Ureter (tissue), 1 donor: ENCODE data around the gene GPC5. TPM values are rescaled to one million over a fixed set of nuclear protein-coding genes. Genes with fewer than 3 reads are reported as not detected.

Source experiments
- DNase-seq: peaks from one replicate; pipeline ENCODE4 v3.0.0-alpha.2; 2020; ENCODE audit warnings: low spot score
- total RNA-seq: library from RNA; stranded (reverse); gene quantifications from one replicate; pipeline ENCODE4 v1.2.4, GENCODE V29; 2023
- donor health status: DM: yes; HTN: yes; CAD: no.

GPC5 gene
- total RNA-seq, 1 donor from 2014 or later, result 0.39 TPM

- DNase-seq, result no peak
These were observed 752.2 kb downstream of the GPC5 start for GRCh38 chr13:92150606-92151005.

- DNase-seq, result no peak
These were observed 759.9 kb downstream of the GPC5 start for GRCh38 chr13:92158346-92158745.

GRCh38 chr13:92164822-92165221 lies 766.4 kb downstream of the GPC5 start:
- DNase-seq, result no peak

- no peak for DNase-seq
These were observed 773.8 kb downstream of the GPC5 start for GRCh38 chr13:92172191-92172590.

- DNase-seq, result no peak
These were observed 774.8 kb downstream of the GPC5 start for GRCh38 chr13:92173254-92173653.

GRCh38 chr13:92175330-92175729 lies 776.9 kb downstream of the GPC5 start:
- DNase-seq, result no peak

GRCh38 chr13:92177966-92178365 lies 779.5 kb downstream of the GPC5 start:
- DNase-seq, result no peak

GRCh38 chr13:92179223-92179622 lies 780.8 kb downstream of the GPC5 start:
- no peak for DNase-seq

GRCh38 chr13:92187378-92187989 lies 789.1 kb downstream of the GPC5 start:
- no peak for DNase-seq

- DNase-seq, result no peak
These were observed 790.2 kb downstream of the GPC5 start for GRCh38 chr13:92188574-92188973.

- DNase-seq, result no peak
These were observed 798.3 kb downstream of the GPC5 start for GRCh38 chr13:92196591-92197256.

- no peak for DNase-seq
These were observed 799.2 kb downstream of the GPC5 start for GRCh38 chr13:92197669-92198068.

- no peak for DNase-seq
These were observed 820.2 kb downstream of the GPC5 start for GRCh38 chr13:92218615-92219014.

GRCh38 chr13:92221916-92222315 lies 823.5 kb downstream of the GPC5 start:
- DNase-seq, result no peak

GRCh38 chr13:92224052-92224821 lies 825.8 kb downstream of the GPC5 start:
- DNase-seq, result no peak

GRCh38 chr13:92224825-92225224 lies 826.4 kb downstream of the GPC5 start:
- DNase-seq, result no peak

- DNase-seq, result no peak
These were observed 827.4 kb downstream of the GPC5 start for GRCh38 chr13:92225861-92226260.

- no peak for DNase-seq
These were observed 834.5 kb downstream of the GPC5 start for GRCh38 chr13:92232871-92233270.

- no peak for DNase-seq
These were observed 853.3 kb downstream of the GPC5 start for GRCh38 chr13:92251671-92252210.

GRCh38 chr13:92255526-92255925 lies 857.1 kb downstream of the GPC5 start:
- no peak for DNase-seq

- no peak for DNase-seq
These were observed 857.8 kb downstream of the GPC5 start for GRCh38 chr13:92256211-92256610.

- DNase-seq, result no peak
These were observed 860.6 kb downstream of the GPC5 start for GRCh38 chr13:92259046-92259445.

- no peak for DNase-seq
These were observed 861.1 kb downstream of the GPC5 start for GRCh38 chr13:92259523-92259922.
